GM21390 (cell line): ENCODE measurements around the gene RTP4.
"Not testable (repeated sequence)": the region's sequence is repeated elsewhere in the genome, so short reads cannot be mapped to it uniquely, and the experiment has no call there.

Source experiments
- ATAC-seq: cut with Tn5 transposase; IDR thresholded peaks from one replicate; pipeline ENCODE4 v1.9.1; 2021; ENCODE audit not compliant: unreplicated experiment

RTP4 gene

GRCh38 chr3:187369089-187369447, 883 bp downstream of the RTP4 start:
- peak; percentile 34 for ATAC-seq

- ATAC-seq, result no peak
Observed at GRCh38 chr3:187370051-187370450, 1.9 kb downstream of the RTP4 start.

- ATAC-seq, result no peak
Observed at GRCh38 chr3:187375581-187375980, 7.4 kb downstream of the RTP4 start.

GRCh38 chr3:187377842-187378241, 9.7 kb downstream of the RTP4 start:
- no peak for ATAC-seq

GRCh38 chr3:187382609-187383151, 14.5 kb downstream of the RTP4 start:
- ATAC-seq, result no peak

GRCh38 chr3:187383246-187383645, 15.1 kb downstream of the RTP4 start:
- ATAC-seq, result no peak

GRCh38 chr3:187385296-187385695, 17.1 kb downstream of the RTP4 start:
- no peak for ATAC-seq

- ATAC-seq, result no peak
Observed at GRCh38 chr3:187396661-187397060, 28.5 kb downstream of the RTP4 start.

- ATAC-seq, result no peak
Observed at GRCh38 chr3:187398955-187399354, 30.8 kb downstream of the RTP4 start.

- ATAC-seq, result no peak
Observed at GRCh38 chr3:187400756-187401155, 32.6 kb downstream of the RTP4 start.

- ATAC-seq, result no peak
Observed at GRCh38 chr3:187401856-187402255, 33.7 kb downstream of the RTP4 start.

GRCh38 chr3:187403768-187404288, 35.6 kb downstream of the RTP4 start:
- ATAC-seq, result no peak

- ATAC-seq, result no peak
Observed at GRCh38 chr3:187406927-187407326, 38.7 kb downstream of the RTP4 start.

GRCh38 chr3:187411991-187412781, 44.0 kb downstream of the RTP4 start:
- ATAC-seq, result not testable (repeated sequence)
